Gastroesophageal sphincter (tissue), 3 donors: ENCODE measurements around the gene NFIX.

Experiments
- EP300 ChIP-seq: sonication (generic); formaldehyde crosslinking; IDR thresholded peaks from one replicate; pipeline ENCODE4 v1.6.1; 2017; ENCODE audit warnings: antibody characterized with exemption, mild to moderate bottlenecking
- POLR2A ChIP-seq, 2 donors: fragments of 450-650 bp; IDR thresholded peaks; one replicate each; pipeline ENCODE4 v1.6.1; 2017; ENCODE audit warnings: antibody characterized with exemption in 2 of 2, mild to moderate bottlenecking in 2 of 2, moderate library complexity in 1 of 2
- TF ChIP-seq, protein P1 (sequence below), 4 experiments: fragments of 200-600 bp in 2 of 4; fragments of 450-650 bp in 2 of 4; sonication (generic) in 1 of 4; IDR thresholded peaks; one replicate each; pipeline ENCODE4 v1.5.1; 2017 to 2019; ENCODE audit warnings: antibody characterized with exemption in 4 of 4, mild to moderate bottlenecking in 2 of 4, moderate library complexity in 2 of 4

DNA sequence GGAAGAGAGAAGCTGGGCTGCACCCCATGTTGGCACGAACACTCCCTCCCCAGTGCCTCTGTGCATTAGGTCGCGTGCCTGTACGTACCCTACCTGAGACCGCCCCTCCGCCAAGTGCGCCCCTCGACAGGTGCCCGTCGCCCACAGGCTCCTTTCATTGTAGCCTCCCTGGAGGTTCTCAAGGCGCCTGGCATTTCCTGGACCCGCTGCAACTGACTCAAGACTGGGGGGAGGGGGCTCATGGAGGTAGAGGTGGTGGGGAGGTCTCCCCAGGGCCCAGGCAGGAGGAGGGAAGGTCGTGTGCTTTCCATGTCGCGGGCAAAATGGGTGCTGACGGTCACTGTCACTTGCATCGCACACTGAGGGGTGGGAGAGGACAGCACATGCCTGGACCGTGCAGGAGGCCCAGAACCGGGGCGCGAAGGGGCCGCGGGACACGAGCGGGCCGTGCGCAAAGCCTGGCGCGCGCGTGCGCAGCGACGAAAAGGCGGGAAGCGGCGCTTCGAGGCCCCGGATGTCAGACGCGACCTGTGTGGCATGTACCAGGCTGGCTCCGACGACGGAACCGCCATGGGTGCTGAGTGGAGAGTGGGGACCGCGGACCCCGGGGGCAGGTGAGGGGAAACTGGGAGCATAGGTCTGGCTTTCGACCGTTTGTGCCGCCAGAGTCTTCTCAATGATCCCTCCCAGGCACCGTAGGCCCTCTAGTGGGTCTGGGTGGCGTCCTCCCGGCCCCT is 16.5 kb downstream of the NFIX start:
- TF ChIP-seq, protein P1, sequence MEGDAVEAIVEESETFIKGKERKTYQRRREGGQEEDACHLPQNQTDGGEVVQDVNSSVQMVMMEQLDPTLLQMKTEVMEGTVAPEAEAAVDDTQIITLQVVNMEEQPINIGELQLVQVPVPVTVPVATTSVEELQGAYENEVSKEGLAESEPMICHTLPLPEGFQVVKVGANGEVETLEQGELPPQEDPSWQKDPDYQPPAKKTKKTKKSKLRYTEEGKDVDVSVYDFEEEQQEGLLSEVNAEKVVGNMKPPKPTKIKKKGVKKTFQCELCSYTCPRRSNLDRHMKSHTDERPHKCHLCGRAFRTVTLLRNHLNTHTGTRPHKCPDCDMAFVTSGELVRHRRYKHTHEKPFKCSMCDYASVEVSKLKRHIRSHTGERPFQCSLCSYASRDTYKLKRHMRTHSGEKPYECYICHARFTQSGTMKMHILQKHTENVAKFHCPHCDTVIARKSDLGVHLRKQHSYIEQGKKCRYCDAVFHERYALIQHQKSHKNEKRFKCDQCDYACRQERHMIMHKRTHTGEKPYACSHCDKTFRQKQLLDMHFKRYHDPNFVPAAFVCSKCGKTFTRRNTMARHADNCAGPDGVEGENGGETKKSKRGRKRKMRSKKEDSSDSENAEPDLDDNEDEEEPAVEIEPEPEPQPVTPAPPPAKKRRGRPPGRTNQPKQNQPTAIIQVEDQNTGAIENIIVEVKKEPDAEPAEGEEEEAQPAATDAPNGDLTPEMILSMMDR (IDR thresholded peaks at IDR 0.05), result no peak
- no peak for TF ChIP-seq EP300
- TF ChIP-seq POLR2A (IDR thresholded peaks at IDR 0.05), result no peak
